GM19438 (cell line): ENCODE results near the gene EIF4G2.
A peak's percentile ranks its signal among the peaks of the same experiment; 100 is the strongest.

Source experiments
- ATAC-seq: cut with Tn5 transposase; IDR thresholded peaks from one replicate; pipeline ENCODE4 v1.9.1; 2021; ENCODE audit warnings: low read depth; ENCODE audit not compliant: unreplicated experiment

The EIF4G2 gene

DNA sequence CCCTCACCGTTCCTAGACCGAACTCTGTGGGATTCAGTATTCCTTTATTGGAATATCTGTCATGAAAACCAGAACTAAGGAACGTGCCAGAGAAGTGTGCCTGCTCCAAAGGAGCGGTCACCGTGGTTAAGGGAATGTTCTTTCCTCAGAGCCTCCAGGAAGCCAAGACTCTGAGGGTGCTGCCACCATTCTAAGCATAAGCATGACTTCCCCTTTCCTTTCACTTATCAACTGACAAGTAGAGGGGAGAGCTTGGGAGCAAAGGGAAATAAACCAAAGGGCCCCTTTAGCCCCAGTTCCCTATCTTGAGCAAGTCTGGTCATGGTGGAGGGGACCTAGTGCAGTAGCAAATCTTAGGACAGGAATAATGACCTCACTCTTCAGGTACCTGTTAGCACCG, 30.9 kb downstream of the EIF4G2 start:
- no peak for ATAC-seq

GRCh38 chr11:10777393-10777793, 31.3 kb downstream of the EIF4G2 start:
- no peak for ATAC-seq

DNA sequence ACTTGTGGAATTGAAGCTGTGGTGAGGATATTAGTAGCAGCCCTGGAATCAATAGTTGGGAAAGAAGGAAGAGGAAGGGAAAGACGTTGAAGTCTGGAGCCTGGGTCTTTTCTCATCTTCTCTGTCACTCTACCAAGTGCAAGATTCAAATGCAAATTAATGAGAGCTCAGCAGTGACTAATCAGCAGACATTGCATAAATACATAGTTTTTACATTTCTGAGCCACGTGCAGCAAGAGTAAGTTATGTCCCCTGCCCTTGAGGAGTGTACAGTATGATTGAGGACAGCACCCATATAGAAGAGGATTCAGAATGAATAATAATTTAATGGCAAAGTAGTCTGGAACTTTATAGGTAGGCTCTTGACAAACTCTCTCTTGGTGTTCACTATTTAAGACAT, 33.9 kb downstream of the EIF4G2 start:
- ATAC-seq, result no peak

DNA sequence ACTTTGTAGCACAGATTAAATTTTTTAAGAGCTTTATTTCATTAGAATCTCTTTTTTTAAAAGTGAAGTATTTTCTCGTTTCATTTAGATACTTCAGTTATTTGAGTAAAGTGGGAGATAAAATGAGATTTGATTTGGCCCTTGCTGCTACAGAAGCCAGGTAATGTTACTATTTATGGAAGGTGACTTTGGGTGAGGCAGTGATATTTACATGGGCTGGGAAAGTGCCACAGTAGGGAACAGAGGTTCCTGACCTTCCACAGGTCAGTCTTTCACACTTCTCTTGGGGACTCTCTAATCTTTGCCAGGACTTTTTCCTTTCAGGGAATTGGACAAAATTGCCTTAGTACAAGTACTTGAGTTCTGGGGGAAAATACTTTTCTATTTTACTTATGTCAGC, 37.3 kb downstream of the EIF4G2 start:
- no peak for ATAC-seq

GRCh38 chr11:10770626-10771254, 38.0 kb downstream of the EIF4G2 start:
- ATAC-seq, result no peak

DNA sequence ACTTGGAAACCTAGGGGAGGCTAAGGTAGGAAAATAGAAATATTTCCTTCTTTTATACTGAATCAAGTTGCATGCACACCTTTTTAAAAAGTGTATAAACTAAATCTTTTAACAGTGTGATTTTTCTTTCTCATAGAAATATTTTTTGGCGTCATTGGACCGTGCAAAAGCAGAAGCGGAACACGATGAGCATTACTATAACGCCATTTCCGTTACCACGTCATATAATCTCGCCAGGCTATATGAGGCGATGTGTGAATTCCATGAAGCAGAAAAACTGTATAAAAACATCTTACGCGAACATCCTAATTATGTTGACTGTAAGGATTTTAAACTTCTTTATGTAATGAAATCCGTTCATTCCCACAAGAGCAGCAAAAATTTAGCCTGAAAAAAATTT, 44.3 kb downstream of the EIF4G2 start:
- no peak for ATAC-seq

- ATAC-seq, result no peak
Measured at GRCh38 chr11:10763766-10764165, 45.0 kb downstream of the EIF4G2 start.

GRCh38 chr11:10762913-10763421, 45.8 kb downstream of the EIF4G2 start:
- ATAC-seq, result no peak

- peak; percentile 82 for ATAC-seq
Measured at GRCh38 chr11:10762185-10762584, 46.5 kb downstream of the EIF4G2 start.

DNA sequence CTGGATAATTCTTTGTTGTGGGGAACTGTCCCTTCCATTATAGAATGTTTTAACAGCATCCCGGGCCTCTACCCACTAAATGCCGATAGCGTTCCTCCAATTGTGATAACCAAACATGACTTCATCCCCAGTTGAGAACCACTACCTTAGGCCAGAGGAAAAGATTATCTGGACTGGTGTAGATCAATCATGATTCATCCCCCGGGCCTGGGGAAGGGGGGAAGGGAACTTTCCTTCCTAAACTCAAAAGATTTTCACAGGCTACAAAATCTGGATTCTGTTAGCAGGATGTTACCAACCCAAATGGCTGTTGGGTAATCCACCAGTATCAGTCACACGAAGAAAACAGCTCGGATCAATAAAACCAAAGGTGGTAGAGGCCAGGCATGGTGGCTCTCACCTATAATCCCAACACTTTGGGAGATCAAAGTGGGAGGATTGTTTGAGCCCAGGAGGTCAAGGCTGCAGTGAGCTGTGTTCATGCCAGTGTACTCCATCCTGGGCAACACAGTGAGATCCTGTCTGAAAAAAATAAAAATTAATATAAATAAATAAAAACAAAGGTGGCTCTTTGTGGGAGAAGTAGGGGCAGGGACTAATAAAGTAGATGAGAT, 47.5 kb downstream of the EIF4G2 start:
- ATAC-seq, result no peak

- no peak for ATAC-seq
Measured at GRCh38 chr11:10758957-10759356, 49.8 kb downstream of the EIF4G2 start.

DNA sequence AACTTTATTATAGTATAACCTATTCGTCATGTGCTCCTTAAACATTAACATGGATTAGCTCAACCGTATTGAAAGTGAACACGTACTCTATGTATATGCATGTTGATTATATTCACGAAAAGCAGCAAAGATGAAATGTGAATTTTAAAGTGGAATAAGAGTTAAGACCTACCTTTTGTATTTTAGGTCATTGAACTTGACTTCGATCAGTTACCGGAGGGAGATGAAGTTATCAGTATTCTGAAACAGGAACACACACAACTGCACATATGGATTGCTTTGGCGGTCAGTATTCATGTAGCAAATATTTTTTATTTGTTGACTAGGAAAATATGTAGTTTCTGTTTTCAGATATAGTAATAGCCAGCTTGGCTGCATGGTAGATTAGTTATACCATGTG, 56.2 kb downstream of the EIF4G2 start:
- no peak for ATAC-seq

DNA sequence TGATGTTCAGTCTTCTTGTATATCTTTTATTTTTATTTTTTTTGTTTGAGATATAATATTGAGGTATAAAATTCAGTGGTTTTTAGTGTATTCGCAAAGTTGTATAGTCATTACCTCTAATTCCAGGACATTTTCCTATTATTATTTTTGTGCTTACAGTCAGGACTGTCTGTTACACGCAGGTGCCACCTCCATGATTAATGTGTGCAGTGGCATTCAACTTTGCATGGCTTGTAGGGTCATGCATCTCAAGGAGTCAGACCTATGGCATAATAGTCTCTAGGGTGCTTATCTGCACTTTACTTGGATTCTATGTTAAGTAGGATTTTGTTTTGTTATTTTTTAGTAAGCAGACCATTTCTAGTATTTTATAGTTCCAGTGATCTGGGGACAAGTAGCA, 56.7 kb downstream of the EIF4G2 start:
- no peak for ATAC-seq

DNA sequence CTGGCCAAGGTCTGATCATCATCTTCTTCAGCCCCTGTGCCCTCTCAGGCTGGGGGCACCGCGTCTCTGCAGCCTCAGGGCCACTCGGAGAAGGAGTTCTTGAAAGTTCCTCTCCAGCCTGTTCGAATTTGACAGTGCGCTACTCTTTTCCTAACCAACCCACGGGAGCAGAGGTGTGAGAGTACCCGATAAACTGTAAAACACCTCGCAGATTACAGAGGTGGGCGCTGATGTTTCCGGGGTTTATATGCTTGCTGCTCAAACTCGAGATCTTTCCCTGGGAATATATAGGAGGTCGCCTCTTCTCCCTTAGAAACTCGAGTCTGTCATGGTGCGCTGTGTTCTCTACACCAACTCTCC, 57.2 kb downstream of the EIF4G2 start:
- peak; percentile 20 for ATAC-seq

DNA sequence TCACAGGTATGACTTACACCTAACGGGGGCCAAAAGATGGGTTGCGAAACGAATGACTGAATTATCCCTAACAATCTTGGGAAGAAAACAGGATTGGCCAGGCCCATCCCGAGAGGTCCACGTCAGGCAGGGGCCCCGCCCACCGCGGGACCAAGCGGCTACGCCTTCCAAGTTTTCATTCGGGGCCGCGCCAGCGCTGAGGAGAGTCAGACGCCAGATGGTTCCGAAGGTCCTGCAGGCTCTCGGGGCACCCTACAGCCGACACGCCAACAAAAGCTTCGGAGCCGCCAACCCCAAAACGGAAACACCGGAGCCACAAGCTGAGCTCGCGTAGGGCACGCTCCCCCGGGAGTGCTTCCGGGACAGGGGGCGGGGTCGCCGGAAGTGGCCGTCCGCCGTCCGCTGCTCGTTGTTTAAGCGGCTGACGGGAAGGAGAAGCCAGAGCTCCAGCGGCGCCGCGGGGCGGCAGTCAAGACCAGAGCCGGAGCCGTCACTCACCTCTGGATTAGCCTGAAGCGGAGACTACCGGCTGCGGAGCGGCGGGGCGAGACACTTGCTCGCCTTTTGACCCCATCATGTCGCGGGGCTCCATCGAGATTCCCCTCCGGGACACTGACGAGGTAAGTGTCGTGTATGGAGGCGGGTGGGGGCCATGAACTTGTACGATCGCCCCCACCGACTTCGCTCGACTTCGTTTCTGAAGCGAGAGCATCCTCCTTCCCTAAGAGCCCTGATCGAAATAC, 57.7 kb downstream of the EIF4G2 start, which contains the start of gene CTR9:
Gene CTR9 (plus strand): TSS at position 409 of the 743 bp plus-strand sequence. CDS start 167 bp downstream, at position 576.
- peak; percentile 92 for ATAC-seq

DNA sequence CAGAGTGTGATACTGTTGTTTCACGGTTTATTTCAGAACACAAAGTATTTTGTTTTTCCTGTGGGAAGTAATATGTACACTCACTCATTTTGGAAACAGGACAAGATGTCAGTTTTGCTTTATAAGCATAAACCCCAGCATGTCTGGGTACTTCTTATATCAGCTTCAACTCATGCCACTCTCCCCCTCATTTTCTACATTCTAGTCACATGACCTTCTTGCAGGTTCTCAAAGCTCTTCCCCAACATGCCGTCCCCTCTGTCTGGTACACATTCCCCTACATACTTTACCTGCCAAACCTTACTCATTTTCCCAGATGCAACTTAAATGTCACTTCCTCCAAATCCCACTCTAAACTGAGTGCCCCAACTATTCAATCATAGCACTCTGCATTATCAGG, 59.2 kb downstream of the EIF4G2 start:
- ATAC-seq, result no peak

DNA sequence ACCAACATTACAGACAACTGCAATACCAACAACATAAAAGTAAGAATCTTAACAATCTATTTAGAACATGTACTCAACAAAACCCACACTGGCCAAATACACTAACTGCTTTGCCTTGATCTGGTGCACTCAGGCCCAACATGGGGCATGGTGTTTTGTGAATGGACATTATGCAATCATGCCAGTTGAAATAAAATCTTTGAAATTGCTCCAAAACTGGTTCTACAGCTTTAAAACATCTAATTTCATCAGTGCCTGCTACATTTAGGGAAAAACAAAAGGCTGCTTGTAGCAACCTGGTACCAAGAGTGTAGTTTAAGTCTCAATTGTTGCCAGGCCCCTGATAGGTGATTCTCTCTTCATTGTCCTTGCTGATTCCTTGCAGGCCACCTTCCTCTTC, 61.0 kb downstream of the EIF4G2 start:
- no peak for ATAC-seq
